T1000 (cell line): ENCODE data around the gene PLEKHD1.
"Not testable (repeated sequence)": the region's sequence is repeated elsewhere in the genome, so short reads cannot be mapped to it uniquely, and the experiment has no call there.

Source experiments
- DNase-seq: peaks from one replicate; lab custom pipeline; 2025; ENCODE audit warnings: mixed read lengths; lab: John Stamatoyannopoulos, UW

Gene PLEKHD1

DNA sequence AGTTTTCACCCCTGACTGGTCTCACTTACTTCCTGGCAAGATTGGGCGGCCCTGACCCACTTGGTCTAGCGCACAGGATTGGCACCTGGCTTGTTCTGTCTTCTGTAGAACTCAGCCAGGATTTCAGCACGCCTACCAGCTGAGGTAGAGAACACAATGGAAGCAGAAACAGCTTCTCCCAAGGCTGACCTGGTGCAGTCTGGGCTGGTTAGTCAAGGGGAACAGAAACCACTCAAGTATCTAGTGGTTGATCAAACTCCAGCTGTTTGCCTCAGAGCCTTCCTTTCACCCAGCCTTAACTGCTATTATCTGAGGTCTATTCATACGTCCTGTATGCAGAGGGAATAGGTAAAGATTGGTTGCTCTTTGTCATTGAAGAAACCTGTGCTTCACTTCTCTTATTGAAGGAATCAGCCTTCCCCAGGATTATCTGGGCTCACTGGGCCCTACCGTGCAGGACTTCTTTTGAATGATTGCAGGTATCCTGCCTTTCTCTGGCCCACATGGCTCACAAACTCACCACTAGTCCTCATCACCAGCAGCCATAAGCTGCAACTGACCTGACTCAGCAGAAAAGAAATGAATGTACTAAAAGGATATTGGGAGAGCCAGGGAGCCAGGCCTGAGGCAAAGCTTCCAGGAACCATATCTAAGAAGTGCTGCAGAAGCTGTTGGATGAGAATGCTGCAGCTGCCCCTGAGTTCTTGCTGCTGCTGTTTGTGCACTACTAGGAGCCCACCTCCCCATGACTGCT, 2.5 kb upstream of the PLEKHD1 start:
- DNase-seq = no peak

DNA sequence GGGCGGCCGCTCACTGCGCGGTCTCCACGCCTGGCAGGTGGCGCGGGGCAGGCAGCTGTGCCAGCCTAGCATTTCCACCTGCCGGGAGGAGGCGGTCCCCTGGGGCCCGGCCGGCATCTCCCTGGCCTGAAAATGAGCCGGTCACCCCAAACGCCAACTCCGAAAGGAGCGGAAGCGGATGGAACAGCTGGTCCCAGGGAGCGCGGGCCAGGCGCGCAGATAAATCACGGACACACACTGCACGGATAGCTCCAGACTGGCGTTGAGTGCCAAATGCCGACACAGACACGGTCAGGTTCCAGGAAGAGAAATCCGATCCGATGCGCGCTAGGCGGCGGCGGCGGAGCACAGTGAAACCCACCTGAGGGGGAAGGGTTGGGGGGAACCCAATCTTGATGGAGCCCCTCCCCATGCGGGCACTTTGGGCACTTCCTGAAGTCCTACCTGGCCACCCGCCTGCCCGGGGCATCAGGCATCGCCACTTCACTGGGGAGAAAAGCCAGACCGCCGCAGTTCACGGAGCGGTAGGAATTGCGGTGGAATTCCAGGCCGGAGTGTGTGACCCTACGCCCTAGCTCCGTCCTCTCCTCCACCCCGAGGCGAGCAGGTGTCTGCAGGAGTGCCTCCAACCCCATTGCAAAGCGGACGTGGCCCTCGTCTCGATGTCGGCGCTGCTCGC, 624 bp upstream of the PLEKHD1 start:
- DNase-seq = no peak

DNA sequence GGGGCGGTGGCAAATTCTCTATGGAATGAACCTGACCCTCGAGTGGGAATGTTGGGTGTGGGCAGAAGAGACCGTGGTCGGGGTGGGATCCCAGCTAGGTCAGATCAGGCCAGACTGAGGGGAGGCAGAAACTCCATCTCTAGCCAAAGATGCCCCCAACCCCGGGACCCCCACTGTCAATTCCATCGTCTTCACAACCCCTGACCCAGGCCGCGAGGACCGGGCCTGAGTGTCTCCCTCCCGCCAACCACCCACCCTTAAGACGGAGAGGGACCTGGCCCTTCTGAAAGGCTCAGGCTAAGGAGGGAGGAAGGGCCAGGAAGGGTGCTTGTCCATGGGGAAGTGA, 760 bp downstream of the PLEKHD1 start:
- DNase-seq = no peak

DNA sequence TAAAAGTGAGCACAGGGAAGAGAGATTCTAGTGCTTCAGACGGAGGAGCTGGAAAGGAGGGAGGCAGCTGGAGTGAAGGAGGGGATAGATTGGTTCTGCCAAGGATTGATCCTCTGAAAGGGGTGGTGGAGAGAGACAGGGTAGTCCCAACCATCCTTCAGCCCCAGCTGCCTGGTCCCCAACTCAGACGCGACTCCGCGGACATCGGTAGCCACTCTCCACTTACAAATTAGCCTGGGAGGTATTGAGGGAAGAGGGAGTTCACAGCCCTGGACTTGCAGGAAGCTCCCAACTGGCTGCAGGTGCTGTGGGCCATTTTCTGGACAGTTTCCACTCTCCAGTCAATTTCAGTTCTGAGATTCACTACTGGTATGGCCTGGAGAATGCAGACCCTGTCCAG, 1.2 kb downstream of the PLEKHD1 start:
- DNase-seq = no peak

DNA sequence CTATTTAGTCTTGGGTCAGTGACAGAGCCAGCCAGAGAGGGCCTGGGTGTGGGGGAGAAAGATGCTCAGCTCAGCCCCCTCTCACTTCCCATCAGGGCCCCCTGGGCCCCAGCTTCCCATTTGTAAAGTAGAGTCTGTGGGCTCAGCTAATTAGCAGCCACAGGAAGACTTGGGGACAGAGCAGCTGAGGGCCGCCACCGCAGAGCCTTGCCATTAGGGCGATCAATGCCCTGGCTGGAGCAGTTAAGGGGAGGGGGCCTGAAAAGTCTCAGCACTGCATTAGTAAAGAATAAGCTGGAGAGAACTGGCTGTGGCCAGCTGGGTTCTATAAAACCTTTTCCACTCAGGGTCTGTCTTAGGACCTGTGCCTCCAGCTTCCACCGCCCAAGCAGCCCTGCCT, 2.7 kb downstream of the PLEKHD1 start:
- no peak for DNase-seq

DNA sequence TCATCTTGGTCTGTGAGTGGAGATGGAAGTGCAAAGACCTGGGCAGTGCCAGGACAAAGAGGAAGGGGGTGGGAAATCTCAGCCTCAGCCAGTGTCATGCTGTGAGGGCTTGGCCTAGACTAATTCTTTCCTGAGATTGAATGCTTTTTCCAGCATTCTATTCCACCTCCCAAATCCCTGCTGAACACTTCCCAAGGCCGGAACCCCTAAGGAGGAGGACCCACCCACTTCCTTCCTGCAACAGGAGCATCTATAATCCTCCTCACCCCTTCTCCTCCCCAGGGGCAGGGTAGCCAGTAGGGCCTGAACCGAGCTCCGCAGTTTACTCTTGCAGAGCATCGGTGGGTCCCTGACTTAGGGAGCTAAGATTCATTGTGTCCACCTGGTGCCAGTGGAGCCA, 3.2 kb downstream of the PLEKHD1 start:
- DNase-seq = no peak

DNA sequence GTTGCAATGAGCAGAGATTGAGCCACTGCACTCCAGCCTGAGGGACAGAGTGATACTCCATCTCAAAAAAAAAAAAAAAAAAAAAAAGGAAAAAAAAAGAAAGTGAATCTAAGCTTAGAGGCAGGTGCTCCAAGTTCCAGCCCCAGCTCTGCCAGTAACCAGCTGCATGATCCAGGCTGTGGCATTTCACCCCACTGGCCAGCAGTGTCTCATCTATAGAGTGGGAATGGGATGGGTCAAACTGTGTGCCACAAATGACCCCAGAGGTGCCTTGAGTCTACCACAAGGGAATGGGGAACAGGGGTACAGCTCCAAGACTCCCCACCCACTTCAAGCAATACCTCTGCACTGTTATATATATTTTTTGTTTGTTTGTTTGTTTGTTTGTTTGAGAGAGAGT, 5.0 kb downstream of the PLEKHD1 start:
- no peak for DNase-seq

DNA sequence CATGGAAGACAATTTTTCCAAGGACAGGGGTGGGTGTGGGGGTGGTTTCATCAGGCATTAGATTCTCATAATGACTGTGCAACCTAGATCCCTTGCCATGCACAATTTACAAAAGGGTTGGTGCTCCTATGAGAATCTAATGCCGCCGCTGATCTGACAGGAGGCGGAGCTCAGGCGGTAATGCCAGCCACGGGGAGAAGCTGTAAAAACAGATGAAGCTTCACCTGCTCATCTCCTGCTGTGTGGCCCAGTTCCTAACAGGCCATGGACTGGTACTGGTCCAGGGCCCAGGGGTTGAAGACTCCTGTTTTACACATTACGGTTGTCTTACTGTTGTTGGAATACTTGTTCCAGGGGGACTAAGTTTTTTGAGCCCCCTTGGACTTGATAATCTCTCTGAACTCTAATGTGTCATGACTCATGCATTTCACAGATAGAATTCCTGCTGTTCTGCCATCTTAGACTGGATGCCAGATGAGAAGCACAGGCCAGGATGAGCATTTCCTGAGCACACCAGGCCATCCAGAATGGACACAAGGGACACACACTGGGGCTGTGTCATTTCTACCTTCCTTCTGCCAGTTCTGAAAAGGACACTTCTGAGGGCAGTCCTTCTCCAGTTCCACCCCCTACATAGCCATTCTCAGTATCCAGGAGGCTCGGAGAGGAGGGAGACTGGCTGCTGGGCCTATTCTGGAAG, 5.8 kb downstream of the PLEKHD1 start:
- no peak for DNase-seq

DNA sequence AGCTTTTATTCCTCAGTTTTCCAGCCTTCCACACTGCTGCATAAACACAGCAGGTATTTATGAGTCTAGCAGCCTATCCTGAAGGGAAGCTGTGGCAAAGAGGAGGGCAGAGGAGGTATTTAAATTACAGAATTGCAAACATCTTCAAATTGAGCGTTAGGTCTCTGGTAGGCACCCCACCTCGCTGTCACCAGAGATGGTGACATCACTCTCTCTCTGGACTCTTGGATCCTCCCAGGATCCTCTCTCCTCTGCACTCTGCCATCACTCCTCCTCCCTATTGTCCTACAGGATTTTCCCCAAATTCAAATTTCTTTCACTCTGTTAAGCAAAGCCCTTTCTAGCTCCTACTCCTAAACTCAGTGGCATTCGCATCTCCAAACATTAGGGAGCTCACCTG, 6.7 kb downstream of the PLEKHD1 start:
- no peak for DNase-seq

DNA sequence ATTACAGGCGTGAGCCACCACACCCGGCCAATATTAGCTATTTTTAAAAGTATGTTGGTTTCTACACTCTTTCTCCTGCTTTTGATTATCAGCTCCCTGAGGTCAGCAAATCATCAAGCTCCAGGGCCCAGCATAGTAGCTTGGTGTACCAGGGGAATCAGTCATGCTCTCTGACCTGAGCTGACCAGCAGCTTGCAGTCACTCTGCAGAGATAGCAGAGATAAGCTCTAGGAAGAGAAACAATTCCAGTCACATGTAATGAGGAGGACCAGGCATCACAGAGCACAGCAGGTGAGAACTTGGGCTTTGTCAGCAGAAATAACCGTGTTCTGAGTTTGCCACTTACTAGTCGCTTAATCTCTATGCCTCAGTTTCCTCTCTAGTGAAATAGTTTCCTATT, 8.5 kb downstream of the PLEKHD1 start:
- DNase-seq = no peak

DNA sequence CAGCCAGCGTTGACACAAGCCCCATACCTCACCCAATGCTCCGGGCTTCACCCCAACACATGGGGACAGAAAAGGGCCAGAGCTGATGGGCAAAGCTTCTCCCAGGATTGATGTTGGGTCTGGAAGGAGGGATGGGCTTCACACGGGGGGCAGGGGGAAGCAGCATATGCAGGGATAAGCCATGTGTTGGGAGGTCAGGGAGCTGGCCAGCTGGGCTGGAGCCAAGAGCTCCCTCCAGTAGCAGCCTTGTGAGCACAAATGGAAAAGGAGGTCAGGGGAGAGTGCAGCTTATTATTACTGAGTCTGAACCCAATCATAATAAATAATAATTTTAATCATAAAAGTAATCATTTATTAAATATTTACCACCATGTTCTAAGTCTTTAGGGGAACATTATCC, 9.3 kb downstream of the PLEKHD1 start:
- DNase-seq = no peak

DNA sequence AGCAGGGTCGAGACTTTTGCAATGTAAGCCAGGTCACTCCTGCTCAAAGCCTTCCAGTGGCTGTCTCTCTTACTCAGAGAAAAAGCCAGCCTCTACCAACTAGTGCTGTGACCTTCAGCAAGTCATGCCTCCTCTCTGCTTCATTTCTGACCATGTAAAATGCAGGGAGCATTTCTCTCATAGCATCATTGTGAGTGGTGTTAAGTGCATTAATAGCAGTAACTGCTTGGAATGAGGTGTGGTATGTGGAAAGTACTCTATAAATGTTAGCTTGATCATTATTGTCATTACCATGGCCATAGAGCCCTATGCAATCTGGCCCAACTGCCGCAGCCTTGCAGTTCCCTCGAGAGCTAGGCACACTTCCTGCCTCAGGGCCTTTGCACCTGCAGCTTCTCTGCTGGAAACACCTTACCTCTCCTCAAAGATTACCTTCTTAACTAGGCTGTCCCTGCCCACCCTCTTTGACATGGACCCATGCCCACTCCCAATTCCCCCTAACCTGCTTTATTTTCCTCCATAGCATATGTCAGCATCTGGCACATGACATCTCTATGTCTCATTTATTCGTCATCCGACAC, 10.9 kb downstream of the PLEKHD1 start:
- DNase-seq = no peak

DNA sequence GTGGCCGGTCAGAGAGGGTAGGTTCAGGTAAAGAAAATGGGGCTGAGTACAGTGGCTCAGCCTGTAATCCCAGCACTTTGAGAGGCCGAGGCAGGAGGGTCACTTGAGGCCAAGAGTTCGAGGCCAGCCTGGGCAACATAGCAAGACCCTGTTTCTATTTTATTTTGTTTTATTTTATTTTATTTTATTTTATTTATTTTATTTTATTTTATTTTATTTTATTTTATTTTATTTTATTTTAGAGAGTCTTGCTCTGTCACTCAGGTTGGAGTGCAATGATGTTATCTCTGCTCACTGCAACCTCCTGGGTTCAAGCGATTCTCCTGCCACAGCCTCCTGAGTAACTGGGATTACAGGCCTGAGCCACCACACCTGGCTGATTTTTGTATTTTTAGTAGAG, 13.3 kb downstream of the PLEKHD1 start:
- DNase-seq = not testable (repeated sequence)

DNA sequence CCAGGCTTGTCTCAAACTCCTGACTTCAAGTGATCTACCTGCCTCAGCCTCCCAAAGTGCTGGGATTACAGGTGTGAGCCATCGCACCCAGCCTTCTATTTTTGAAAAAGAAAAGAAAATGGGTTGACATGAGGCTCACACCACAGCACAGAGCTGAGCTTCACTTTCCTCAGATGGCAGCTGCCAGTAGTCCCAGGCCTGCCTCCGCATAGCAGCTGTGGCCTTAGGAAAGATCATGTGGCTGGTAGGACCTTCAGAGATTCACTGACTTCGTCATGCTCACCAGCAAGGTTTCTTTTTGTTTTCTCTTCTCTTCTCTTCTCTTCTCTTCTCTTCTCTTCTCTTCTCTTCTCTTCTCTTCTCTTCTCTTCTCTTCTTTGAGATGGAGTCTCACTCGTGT, 13.8 kb downstream of the PLEKHD1 start:
- not testable (repeated sequence) for DNase-seq

DNA sequence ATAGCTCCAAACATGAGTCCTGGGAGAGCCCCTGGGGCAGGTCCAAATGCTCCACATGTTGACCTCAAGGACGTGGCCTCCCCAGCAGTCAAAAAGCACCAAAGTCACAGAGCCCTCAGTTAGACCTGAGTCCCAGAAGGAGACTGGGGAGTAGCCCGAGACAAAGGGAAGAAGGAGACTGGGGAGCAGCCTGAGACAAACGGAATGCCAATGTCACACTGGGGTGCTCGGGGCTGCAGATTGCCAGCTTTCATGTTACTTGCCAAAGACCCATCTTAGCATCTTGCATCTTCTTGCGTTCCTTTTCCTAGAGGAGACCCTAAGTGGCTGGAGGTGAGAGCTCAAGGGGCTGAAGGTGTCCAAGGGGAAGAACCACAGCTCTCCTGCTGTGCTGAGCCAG, 14.9 kb downstream of the PLEKHD1 start:
- DNase-seq = no peak

DNA sequence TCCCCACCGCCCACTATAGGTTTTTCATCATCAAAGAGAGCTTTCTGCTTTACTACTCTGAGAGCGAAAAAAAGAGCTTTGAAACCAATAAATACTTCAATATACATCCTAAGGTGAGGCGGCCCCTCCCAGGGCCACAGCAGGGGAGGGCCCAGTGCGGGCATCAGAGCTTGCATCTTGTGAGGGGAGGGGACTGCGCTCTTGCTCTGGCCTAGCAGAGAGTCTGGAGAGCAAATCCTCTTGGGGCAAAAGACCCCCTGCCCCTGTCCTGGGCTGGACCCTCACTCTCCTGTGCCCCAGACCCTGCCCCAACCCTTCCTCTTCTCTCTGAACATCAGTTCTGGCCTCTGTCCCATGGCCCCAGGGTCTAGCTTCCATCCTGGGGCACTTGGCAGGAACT, 15.6 kb downstream of the PLEKHD1 start:
- DNase-seq = no peak

DNA sequence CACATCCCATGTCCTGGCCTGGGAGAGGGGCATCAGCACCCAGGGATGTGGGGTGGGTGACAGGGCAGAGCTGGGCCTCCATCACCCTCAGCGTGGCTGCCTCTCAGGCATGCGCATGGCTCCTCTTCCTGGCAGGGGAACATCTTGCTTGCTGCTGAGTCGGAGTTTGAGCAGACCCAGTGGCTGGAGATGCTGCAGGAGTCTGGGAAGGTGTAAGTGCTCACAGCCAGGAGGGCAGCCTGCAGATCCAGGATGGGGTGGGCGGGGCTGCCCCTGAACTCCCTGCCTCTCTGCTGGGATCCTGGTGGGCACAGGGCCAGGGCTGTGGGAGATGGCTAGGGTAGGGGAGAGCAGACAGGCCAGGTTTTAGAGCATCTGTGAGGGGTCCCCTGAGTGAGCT, 16.2 kb downstream of the PLEKHD1 start:
- no peak for DNase-seq

DNA sequence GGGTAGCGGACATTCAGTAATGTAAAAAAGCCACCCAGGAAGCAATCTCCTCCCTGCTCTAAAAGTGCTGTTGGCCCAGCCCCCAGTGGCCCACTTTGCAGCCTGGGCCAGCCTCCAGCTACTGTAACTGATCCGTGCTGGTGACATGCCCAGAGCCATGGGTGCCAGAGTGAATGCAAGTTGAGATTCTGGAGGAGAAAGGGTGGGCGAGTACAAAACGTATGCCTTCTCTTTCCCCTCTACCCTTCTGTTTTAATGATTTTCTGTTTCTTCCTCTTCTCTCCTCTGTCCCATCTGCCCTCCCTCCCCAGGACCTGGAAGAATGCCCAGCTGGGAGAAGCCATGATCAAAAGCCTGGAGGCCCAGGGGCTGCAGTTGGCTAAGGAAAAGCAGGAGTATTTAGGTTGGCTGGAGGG, 16.9 kb downstream of the PLEKHD1 start:
- no peak for DNase-seq

DNA sequence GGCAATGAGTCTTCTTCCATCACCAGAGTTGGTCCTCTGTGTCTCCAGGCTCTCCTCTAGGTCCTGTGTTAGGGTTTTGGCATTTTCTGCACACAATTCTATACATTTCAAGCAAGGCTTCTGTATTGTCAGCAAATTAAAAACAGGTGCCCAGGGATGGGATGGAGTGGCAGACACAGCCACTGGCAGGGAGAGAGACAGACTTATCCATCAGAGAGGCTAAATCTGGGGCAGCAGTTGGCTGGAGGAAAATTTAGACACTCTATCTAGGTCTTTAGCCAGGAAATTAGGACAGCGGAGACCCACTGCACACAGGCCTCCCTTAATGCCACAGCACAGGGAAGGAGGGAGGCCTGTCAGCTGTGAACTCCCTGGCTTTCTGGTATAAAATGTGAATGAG, 20.2 kb downstream of the PLEKHD1 start:
- no peak for DNase-seq

DNA sequence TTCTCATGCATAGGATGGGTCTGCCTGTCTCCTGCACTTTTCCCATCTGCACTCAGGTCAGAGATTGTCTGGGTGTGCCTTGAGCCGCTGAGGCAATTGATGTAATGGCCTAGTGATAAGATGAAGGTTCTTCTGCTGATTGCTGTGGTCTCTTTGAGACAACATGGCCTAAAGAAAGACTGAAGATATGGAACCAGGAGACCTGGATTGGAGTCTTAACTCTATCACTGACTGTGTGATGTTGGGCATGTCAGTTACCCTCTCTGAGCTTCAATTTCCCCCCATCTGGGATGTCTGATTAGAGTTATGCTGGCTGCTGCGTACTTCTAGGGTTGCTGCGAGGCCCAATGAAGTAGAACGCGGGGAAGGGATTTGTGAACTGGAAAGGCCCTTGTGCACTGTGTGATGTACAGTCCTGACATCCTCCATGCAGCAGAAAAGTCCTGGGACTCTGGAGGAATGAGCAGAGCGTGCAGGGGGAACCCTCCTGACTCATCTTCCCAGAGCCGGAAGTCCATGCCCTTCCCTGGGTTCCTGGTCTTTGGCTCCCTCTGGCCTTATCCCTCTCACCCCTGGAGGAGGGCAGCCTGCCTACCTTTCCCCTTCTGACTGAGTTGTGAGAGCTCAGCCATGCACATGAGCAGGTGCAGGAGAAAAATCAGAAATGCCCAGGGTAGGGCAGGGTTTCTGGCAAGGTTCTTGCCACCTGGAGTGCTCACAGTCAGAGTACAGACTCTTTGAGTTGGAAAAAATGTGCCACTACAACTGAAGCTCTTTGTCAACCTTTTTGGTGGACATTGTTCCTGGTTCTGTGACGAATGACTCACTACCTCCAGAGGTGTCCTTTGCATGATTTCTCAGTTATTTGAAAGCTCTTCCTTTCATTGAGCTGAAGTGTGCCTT, 21.1 kb downstream of the PLEKHD1 start:
- DNase-seq = no peak

DNA sequence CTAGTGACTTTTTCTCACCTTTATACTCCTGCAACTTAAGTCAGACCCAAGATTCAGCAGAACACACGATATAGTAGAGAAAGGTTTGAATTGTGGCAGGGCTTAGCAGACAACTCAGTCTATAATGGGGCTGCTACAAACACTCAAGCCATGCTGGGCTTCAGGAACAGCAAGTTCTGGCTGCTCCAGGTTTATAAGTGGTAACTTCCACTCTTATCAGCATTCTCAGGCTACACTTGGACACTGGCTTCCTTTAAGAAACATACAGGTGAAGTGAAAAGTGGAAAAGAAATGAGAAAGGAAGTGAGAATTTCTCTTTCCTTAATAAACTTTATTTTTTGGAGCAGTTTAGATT, 21.7 kb downstream of the PLEKHD1 start:
- no peak for DNase-seq
